Gastroesophageal sphincter (tissue), 3 donors: ENCODE measurements around the gene EPC1.

ENCODE experiments used
- CTCF ChIP-seq, 4 experiments: fragments of 200-600 bp in 2 of 4; fragments of 450-650 bp in 2 of 4; sonication (generic) in 1 of 4; IDR thresholded peaks; one replicate each; pipeline ENCODE4 v1.5.1; 2017 to 2019; ENCODE audit warnings: antibody characterized with exemption in 4 of 4, mild to moderate bottlenecking in 2 of 4, moderate library complexity in 2 of 4
- POLR2A ChIP-seq, 2 donors: fragments of 450-650 bp; IDR thresholded peaks; one replicate each; pipeline ENCODE4 v1.6.1; 2017; ENCODE audit warnings: antibody characterized with exemption in 2 of 2, mild to moderate bottlenecking in 2 of 2, moderate library complexity in 1 of 2

GRCh38 chr10:32381165-32381564 lies 34.2 kb upstream of the EPC1 start:
- no peak for TF ChIP-seq CTCF (IDR thresholded peaks at IDR 0.05)
- TF ChIP-seq POLR2A (IDR thresholded peaks at IDR 0.05), result no peak
